Skeletal muscle tissue (tissue), 4 donors: ENCODE measurements around the gene KIF25. TPM values are rescaled to one million over a fixed set of nuclear protein-coding genes. Genes with fewer than 3 reads are reported as not detected.

Experiments used
- H3K27ac ChIP-seq: one replicate; pipeline ENCODE4 v1.7.0; 2013; ENCODE audit warnings: mild to moderate bottlenecking, low read depth, low read length, inconsistent platforms
- H3K27me3 ChIP-seq, 3 donors: one replicate each; pipeline ENCODE4 v1.7.0; 2013; ENCODE audit warnings: low read length in 3 of 3; ENCODE audit not compliant: control insufficient read depth in 3 of 3, insufficient read depth in 3 of 3
- H3K36me3 ChIP-seq, 3 donors: one replicate each; pipeline ENCODE4 v1.7.0; 2013; ENCODE audit warnings: low read length in 3 of 3; ENCODE audit not compliant: control insufficient read depth in 3 of 3, insufficient read depth in 3 of 3
- H3K4me1 ChIP-seq, 3 donors: one replicate each; pipeline ENCODE4 v1.7.0; 2013; ENCODE audit warnings: low read length in 3 of 3, mild to moderate bottlenecking in 3 of 3; ENCODE audit not compliant: control insufficient read depth in 3 of 3, insufficient read depth in 3 of 3
- H3K4me3 ChIP-seq, 3 donors: one replicate each; pipeline ENCODE4 v1.7.0; 2013; ENCODE audit warnings: low read length in 3 of 3
- H3K9ac ChIP-seq, 3 donors: one replicate each; pipeline ENCODE4 v1.7.0; 2013; ENCODE audit warnings: low read length in 3 of 3, mild to moderate bottlenecking in 3 of 3, moderate library complexity in 2 of 3, low read depth in 1 of 3
- H3K9me3 ChIP-seq, 3 donors: one replicate each; pipeline ENCODE4 v1.7.0; 2013; ENCODE audit warnings: low read length in 3 of 3; ENCODE audit not compliant: control insufficient read depth in 3 of 3
- total RNA-seq: library from RNA; depleted of rRNA; stranded (reverse); fragments of >200 nt; gene quantifications from one replicate; pipeline ENCODE4 v1.2.3, GENCODE V29; 2014
- donor health status: Osteomylitis.

The KIF25 gene
- total RNA-seq, 1 donor from 2014 or later = not detected

- Histone ChIP-seq H3K27ac (no peak overlapping the region), H3K27me3 (no peaks in the 10 kb centered on the region), H3K9ac (no peak overlapping the region), H3K4me1 (no peaks in the 10 kb centered on the region), H3K36me3 (no peaks in the 10 kb centered on the region), H3K4me3 (no peak overlapping the region), H3K9me3 (no peaks in the 10 kb centered on the region)
These were observed 15.5 kb upstream of the KIF25 start for GRCh38 chr6:167981916-167982462.

GRCh38 chr6:167984144-167984719 is 13.2 kb upstream of the KIF25 start:
- Histone ChIP-seq H3K9ac (no peak overlapping the region), H3K9me3 (no peaks in the 10 kb centered on the region), H3K4me3 (no peak overlapping the region), H3K4me1 (peaks cover 0 to 7% (median 2%) of the 10 kb centered on the region in 3 donors), H3K27me3 (no peaks in the 10 kb centered on the region), H3K36me3 (no peaks in the 10 kb centered on the region), H3K27ac (no peak overlapping the region)

- no peak overlapping the region for H3K4me3 ChIP-seq
- H3K36me3 ChIP-seq = no peaks in the 10 kb centered on the region
- H3K9me3 ChIP-seq = no peaks in the 10 kb centered on the region
- no peak overlapping the region for H3K9ac ChIP-seq
- no peaks in the 10 kb centered on the region for H3K27me3 ChIP-seq
- peaks cover 0 to 7% (median 2%) of the 10 kb centered on the region in 3 donors for H3K4me1 ChIP-seq
- no peak overlapping the region for H3K27ac ChIP-seq
These were observed 12.4 kb upstream of the KIF25 start for GRCh38 chr6:167984876-167985604.

GRCh38 chr6:167985911-167986595 is 11.4 kb upstream of the KIF25 start:
- no peaks in the 10 kb centered on the region for H3K27me3 ChIP-seq
- no peaks in the 10 kb centered on the region for H3K36me3 ChIP-seq
- no peak overlapping the region for H3K9ac ChIP-seq
- no peak overlapping the region for H3K27ac ChIP-seq
- H3K9me3 ChIP-seq = no peaks in the 10 kb centered on the region
- H3K4me1 ChIP-seq = peaks cover 0 to 7% (median 2%) of the 10 kb centered on the region in 3 donors
- H3K4me3 ChIP-seq = no peak overlapping the region

- Histone ChIP-seq H3K9me3 (no peaks in the 10 kb centered on the region), H3K9ac (no peak overlapping the region), H3K4me3 (no peak overlapping the region)
These were observed 9.9 kb upstream of the KIF25 start for GRCh38 chr6:167987396-167988153.

GRCh38 chr6:167988154-167988495 is 9.3 kb upstream of the KIF25 start:
- Histone ChIP-seq H3K27ac (peak overlapping the region; percentile 70), H3K4me1 (peaks cover 0 to 7% (median 2%) of the 10 kb centered on the region in 3 donors), H3K9me3 (no peaks in the 10 kb centered on the region), H3K9ac (no peak overlapping the region), H3K4me3 (no peak overlapping the region), H3K27me3 (no peaks in the 10 kb centered on the region), H3K36me3 (no peaks in the 10 kb centered on the region)

More at GRCh38 chr6:167987396-167988153, 9.9 kb upstream of the KIF25 start:
- Histone ChIP-seq H3K27me3 (no peaks in the 10 kb centered on the region), H3K4me1 (peaks cover 0 to 7% (median 2%) of the 10 kb centered on the region in 3 donors), H3K27ac (peak overlapping the region; percentile 70), H3K36me3 (no peaks in the 10 kb centered on the region)

- H3K27ac ChIP-seq = peak overlapping the region; percentile 70
These were observed 8.3 kb upstream of the KIF25 start for GRCh38 chr6:167988945-167989841.

GRCh38 chr6:167990016-167990945 is 7.2 kb upstream of the KIF25 start:
- Histone ChIP-seq H3K9me3 (no peaks in the 10 kb centered on the region), H3K9ac (no peak overlapping the region), H3K27ac (no peak overlapping the region), H3K4me3 (no peak overlapping the region), H3K4me1 (peaks cover 0 to 11% (median 2%) of the 10 kb centered on the region in 3 donors), H3K27me3 (no peaks in the 10 kb centered on the region), H3K36me3 (no peaks in the 10 kb centered on the region)

More at GRCh38 chr6:167988945-167989841, 8.3 kb upstream of the KIF25 start:
- H3K4me1 ChIP-seq = peaks cover 0 to 8% (median 2%) of the 10 kb centered on the region in 3 donors
- H3K9ac ChIP-seq = no peak overlapping the region
- no peaks in the 10 kb centered on the region for H3K27me3 ChIP-seq
- H3K4me3 ChIP-seq = no peak overlapping the region
- H3K36me3 ChIP-seq = no peaks in the 10 kb centered on the region
- no peaks in the 10 kb centered on the region for H3K9me3 ChIP-seq
